ENCODE data around the gene EFNA5. TPM values are rescaled to one million over a fixed set of nuclear protein-coding genes. Genes with fewer than 3 reads are reported as not detected.

Gene EFNA5
- total RNA-seq, 1 donor from 2014 or later = 38.9 TPM

DNA sequence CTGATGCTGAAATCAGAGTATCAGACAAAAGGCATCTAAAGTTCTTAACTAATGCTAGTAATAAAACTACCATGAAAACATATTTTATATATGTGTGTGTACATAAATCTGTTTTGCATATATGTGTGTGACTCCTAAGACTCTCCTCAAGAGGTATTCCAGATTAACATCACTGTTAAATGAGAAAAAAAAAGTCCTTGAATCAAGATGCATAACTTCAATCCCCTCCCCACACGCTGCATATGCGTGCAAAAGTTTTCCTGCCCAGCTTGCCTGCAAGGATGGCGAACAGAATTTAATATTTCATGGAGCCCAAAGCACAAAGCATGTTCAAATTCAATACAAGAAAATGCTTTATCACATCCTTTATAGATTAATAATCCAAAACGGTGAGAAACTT, 34.7 kb downstream of the EFNA5 start:
- H3K36me3 Mint-ChIP-seq (ENCODE audit: low read depth) = peaks cover 2% of the 10 kb centered on the region
- H3K27me3 Mint-ChIP-seq (ENCODE audit: low read depth) = no peaks in the 10 kb centered on the region
- peaks cover 48% of the 10 kb centered on the region for H3K4me1 Mint-ChIP-seq (ENCODE audit: low read depth)
- H3K27ac Mint-ChIP-seq (ENCODE audit: unreplicated experiment) = no peak overlapping the region
- H3K4me3 Mint-ChIP-seq (ENCODE audit: unreplicated experiment) = no peak overlapping the region
- no peak for DNase-seq (ENCODE audit: low spot score)
- no peak for TF ChIP-seq CTCF (IDR thresholded peaks at IDR 0.05)
- no peaks in the 10 kb centered on the region for H3K9me3 Mint-ChIP-seq (ENCODE audit: low read depth)

DNA sequence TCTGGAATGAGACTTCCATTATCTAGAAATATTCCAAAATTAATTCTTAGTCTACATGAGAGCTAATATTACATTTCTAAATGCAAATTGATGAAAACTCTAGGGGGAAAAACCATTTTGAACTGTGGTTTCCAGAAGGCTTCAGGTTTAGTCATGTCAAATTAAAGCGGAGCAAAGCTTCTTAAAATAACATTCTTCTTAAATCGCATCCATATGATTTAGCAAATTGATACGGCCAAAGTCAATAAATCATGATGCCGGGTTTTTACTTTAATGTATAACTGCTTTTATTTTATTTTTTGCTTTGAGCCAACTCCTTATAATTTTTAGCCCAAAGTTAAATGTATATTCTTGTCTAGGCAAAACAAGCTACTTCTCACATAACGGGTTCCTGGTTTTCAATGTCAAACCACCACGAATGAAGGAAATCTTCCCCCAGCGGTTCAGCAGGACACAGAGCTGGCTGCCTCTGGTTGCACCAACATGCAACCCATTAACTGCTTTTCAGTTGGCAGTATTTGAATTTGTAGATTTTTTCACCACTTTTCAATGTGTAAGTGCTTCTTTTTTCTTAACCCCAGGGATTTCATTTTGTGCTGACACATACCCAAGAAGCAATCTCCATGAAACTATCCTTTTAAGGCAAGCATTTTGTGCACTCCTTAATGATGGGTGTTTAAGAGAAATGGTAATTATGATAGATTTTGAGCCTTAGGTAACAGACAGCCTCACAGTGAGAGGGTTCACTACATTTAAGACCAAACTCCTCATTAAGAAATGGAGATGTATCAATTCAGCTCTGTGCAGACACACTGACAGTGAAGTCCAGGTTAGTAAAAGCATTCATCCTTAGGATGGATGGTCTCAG, 35.5 kb downstream of the EFNA5 start:
- peak overlapping the region; percentile 59 for H3K27ac Mint-ChIP-seq (ENCODE audit: unreplicated experiment)
- H3K27me3 Mint-ChIP-seq (ENCODE audit: low read depth) = no peaks in the 10 kb centered on the region

GRCh38 chr5:107633171-107633901, 37.4 kb downstream of the EFNA5 start:
- no peaks in the 10 kb centered on the region for H3K27me3 Mint-ChIP-seq (ENCODE audit: low read depth)
- TF ChIP-seq CTCF (IDR thresholded peaks at IDR 0.05) = no peak
- peak overlapping the region; percentile 29 for H3K27ac Mint-ChIP-seq (ENCODE audit: unreplicated experiment)
- H3K9me3 Mint-ChIP-seq (ENCODE audit: low read depth) = no peaks in the 10 kb centered on the region
- H3K4me1 Mint-ChIP-seq (ENCODE audit: low read depth) = peaks cover 48% of the 10 kb centered on the region
- no peak for DNase-seq (ENCODE audit: low spot score)
- H3K4me3 Mint-ChIP-seq (ENCODE audit: unreplicated experiment) = no peak overlapping the region
- H3K36me3 Mint-ChIP-seq (ENCODE audit: low read depth) = no peaks in the 10 kb centered on the region

More for the DNA sequence above, 35.5 kb downstream of the EFNA5 start:
- Mint-ChIP-seq H3K4me3 (ENCODE audit: unreplicated experiment) (peak overlapping the region; percentile 37), H3K4me1 (ENCODE audit: low read depth) (peaks cover 48% of the 10 kb centered on the region), H3K9me3 (ENCODE audit: low read depth) (no peaks in the 10 kb centered on the region), H3K36me3 (ENCODE audit: low read depth) (no peaks in the 10 kb centered on the region)
- TF ChIP-seq CTCF (IDR thresholded peaks at IDR 0.05) = peak; percentile 19
- DNase-seq (ENCODE audit: low spot score) = no peak

- peaks cover 46% of the 10 kb centered on the region for H3K4me1 Mint-ChIP-seq (ENCODE audit: low read depth)
- TF ChIP-seq CTCF (IDR thresholded peaks at IDR 0.05) = no peak
- DNase-seq (ENCODE audit: low spot score) = no peak
- H3K27me3 Mint-ChIP-seq (ENCODE audit: low read depth) = no peaks in the 10 kb centered on the region
- no peak overlapping the region for H3K4me3 Mint-ChIP-seq (ENCODE audit: unreplicated experiment)
- H3K27ac Mint-ChIP-seq (ENCODE audit: unreplicated experiment) = no peak overlapping the region
- no peaks in the 10 kb centered on the region for H3K9me3 Mint-ChIP-seq (ENCODE audit: low read depth)
- H3K36me3 Mint-ChIP-seq (ENCODE audit: low read depth) = no peaks in the 10 kb centered on the region
Measured at GRCh38 chr5:107631805-107632362, 38.9 kb downstream of the EFNA5 start.

- Mint-ChIP-seq H3K27me3 (ENCODE audit: low read depth) (no peaks in the 10 kb centered on the region), H3K4me3 (ENCODE audit: unreplicated experiment) (no peak overlapping the region), H3K27ac (ENCODE audit: unreplicated experiment) (no peak overlapping the region), H3K36me3 (ENCODE audit: low read depth) (no peaks in the 10 kb centered on the region), H3K4me1 (ENCODE audit: low read depth) (peaks cover 29% of the 10 kb centered on the region), H3K9me3 (ENCODE audit: low read depth) (no peaks in the 10 kb centered on the region)
- TF ChIP-seq CTCF (IDR thresholded peaks at IDR 0.05) = no peak
- no peak for DNase-seq (ENCODE audit: low spot score)
Measured at GRCh38 chr5:107630184-107630583, 40.6 kb downstream of the EFNA5 start.
